Articular chondrocyte of knee joint (primary cell): ENCODE results near the gene PSMD2. TPM values are rescaled to one million over a fixed set of nuclear protein-coding genes. Genes with fewer than 3 reads are reported as not detected.

Source experiments
- small RNA-seq: library from RNA; depleted of rRNA; stranded (forward); fragments of <200 nt; gene quantifications from one replicate; pipeline ENCODE3, GENCODE V24; 2012
- total RNA-seq: library from RNA; depleted of rRNA; stranded (reverse); fragments of >200 nt; gene quantifications from 2 replicates; pipeline ENCODE4 v1.2.3, GENCODE V29; 2012

The PSMD2 gene
- total RNA-seq: 218 and 257 TPM in 2 replicates

GRCh38 chr3:184298759-184299487 lies at the start of gene PSMD2:
Gene PSMD2, plus strand, starts transcription at chr3:184299241. Its CDS starts 26 bp downstream, at chr3:184299267.

GRCh38 chr3:184249412-184250166 lies 49.5 kb upstream of the PSMD2 start, which contains the start of gene EEF1AKMT4:
Gene EEF1AKMT4, plus strand, starts transcription at chr3:184249672. Its CDS starts 23 bp downstream, at chr3:184249695.

GRCh38 chr3:184261270-184261853 lies 37.7 kb upstream of the PSMD2 start, which contains the start of gene CAMK2N2:
Gene CAMK2N2, minus strand, starts transcription at chr3:184261553. Its CDS starts 268 bp downstream, at chr3:184261285.

GRCh38 chr3:184275961-184276910 lies 22.8 kb upstream of the PSMD2 start, which contains the start of gene ECE2:
Gene ECE2, plus strand, starts transcription at chr3:184276022. Its CDS starts 132 bp downstream, at chr3:184276154.

GRCh38 chr3:184314363-184314699 lies 15.3 kb downstream of the PSMD2 start, which contains the start of gene EIF4G1:
Gene EIF4G1, plus strand, starts transcription at chr3:184314606. Its CDS starts 1,191 bp downstream, at chr3:184315797.

GRCh38 chr3:184337399-184337714 lies 38.3 kb downstream of the PSMD2 start, which contains the start of gene FAM131A:
Gene FAM131A, plus strand, starts transcription at chr3:184337600. Its CDS starts 31 bp downstream, at chr3:184337631.

Small RNA genes lying within 50 kb of the gene (small RNA-seq; reads per million reads assigned to genes)
- gene SNORD66: 907 reads per million, percentile 99 among the genes with 10 or more reads in this experiment

Other genes starting within 250 kb of the PSMD2 start
- not detected in 2 replicates for gene HTR3C, start 246.2 kb upstream of the PSMD2 start, total RNA-seq
- not detected in 2 replicates for gene HTR3E, start 202.2 kb upstream of the PSMD2 start, total RNA-seq
- gene EIF2B5, start 163.9 kb upstream of the PSMD2 start, total RNA-seq: 26.8 and 27.6 TPM in 2 replicates
- gene DVL3, start 143.9 kb upstream of the PSMD2 start, total RNA-seq: 23.5 and 27.4 TPM in 2 replicates
- 386 and 454 TPM in 2 replicates for gene AP2M1, start 124.4 kb upstream of the PSMD2 start, total RNA-seq
- gene ABCF3, start 113.0 kb upstream of the PSMD2 start, total RNA-seq: 34.4 and 35.1 TPM in 2 replicates
- not detected in 2 replicates for gene VWA5B2, start 69.7 kb upstream of the PSMD2 start, total RNA-seq
- gene ALG3, start 50.3 kb upstream of the PSMD2 start, total RNA-seq: 26.4 and 30.1 TPM in 2 replicates
- 2.0 and 2.4 TPM in 2 replicates for gene EEF1AKMT4, start 49.6 kb upstream of the PSMD2 start, total RNA-seq
- not detected in 2 replicates for gene CAMK2N2, start 37.7 kb upstream of the PSMD2 start, total RNA-seq
- not detected in 2 replicates for gene ECE2, start 23.2 kb upstream of the PSMD2 start, total RNA-seq
- 233 TPM in 2 replicates for gene EIF4G1, start 15.4 kb downstream of the PSMD2 start, total RNA-seq
- 13.1 and 14.9 TPM in 2 replicates for gene FAM131A, start 38.4 kb downstream of the PSMD2 start, total RNA-seq
- 3.1 and 4.6 TPM in 2 replicates for gene CLCN2, start 62.4 kb downstream of the PSMD2 start, total RNA-seq
- gene POLR2H, start 62.5 kb downstream of the PSMD2 start, total RNA-seq: 57.0 and 86.0 TPM in 2 replicates
- 0.76 and 0.78 TPM in 2 replicates for gene THPO, start 79.0 kb downstream of the PSMD2 start, total RNA-seq
- 1.7 and 4.7 TPM in 2 replicates for gene CHRD, start 80.8 kb downstream of the PSMD2 start, total RNA-seq